MM.1S (cell line): ENCODE results near the gene TUBB2B.

Source experiments
- EZH2phosphoT487 ChIP-seq: fragments of 300-600 bp; sonication (generic); IDR thresholded peaks from 2 replicates; pipeline ENCODE4 v1.6.1; 2018; ENCODE audit warnings: antibody characterized with exemption, low read length
- TF ChIP-seq, protein P1 (sequence below): fragments of 300-600 bp; sonication (generic); IDR thresholded peaks from 2 replicates; pipeline ENCODE4 v1.5.1; 2016; ENCODE audit warnings: antibody characterized with exemption, low read length, mixed read lengths

DNA sequence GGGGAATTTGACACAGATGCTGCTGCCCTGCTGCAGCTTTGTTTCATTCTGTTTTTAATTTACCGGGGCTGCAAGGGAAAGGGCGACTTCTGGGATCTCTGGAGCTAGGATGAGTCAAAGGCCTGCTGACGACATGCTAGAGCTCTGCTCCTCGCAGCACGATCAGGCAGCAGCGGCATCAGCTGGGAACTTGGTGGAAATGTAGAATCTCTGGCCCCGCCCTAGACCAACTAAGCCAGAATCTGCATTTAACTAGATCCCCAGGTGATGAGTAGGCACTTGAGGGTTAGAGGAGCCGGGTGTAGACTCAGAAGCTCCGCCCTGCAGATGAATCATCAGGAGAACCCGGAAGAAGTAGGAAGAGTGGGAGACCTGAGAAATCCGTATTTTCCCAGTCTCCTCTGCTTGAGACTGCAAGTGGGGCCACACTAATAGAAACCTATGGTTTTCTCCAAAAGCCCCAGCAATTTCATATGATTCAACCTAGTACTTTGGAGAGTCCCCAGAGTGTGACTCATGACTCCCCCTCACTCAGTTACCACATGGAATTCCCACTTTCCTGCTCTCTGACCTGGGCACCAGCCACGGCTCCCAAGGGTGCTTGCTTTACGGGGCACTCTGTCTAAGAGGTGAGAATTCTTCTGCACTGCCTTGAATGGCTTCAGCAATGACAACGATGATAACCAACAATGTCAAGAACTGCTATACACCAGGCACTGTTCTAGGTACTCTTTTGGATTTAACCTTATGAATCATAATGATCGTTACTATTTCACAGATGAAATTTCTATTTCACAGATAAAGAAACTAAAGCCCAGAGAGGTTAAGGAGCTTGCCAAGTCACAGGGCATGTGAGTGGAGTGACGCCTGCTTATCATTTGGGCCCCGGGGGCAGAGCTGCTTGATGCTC is 18.1 kb downstream of the TUBB2B start:
- TF ChIP-seq, protein P1, sequence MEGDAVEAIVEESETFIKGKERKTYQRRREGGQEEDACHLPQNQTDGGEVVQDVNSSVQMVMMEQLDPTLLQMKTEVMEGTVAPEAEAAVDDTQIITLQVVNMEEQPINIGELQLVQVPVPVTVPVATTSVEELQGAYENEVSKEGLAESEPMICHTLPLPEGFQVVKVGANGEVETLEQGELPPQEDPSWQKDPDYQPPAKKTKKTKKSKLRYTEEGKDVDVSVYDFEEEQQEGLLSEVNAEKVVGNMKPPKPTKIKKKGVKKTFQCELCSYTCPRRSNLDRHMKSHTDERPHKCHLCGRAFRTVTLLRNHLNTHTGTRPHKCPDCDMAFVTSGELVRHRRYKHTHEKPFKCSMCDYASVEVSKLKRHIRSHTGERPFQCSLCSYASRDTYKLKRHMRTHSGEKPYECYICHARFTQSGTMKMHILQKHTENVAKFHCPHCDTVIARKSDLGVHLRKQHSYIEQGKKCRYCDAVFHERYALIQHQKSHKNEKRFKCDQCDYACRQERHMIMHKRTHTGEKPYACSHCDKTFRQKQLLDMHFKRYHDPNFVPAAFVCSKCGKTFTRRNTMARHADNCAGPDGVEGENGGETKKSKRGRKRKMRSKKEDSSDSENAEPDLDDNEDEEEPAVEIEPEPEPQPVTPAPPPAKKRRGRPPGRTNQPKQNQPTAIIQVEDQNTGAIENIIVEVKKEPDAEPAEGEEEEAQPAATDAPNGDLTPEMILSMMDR: no peak
- TF ChIP-seq EZH2phosphoT487: no peak
